ENCODE results near the gene ACTR3C.
"Not testable (repeated sequence)": the region's sequence is repeated elsewhere in the genome, so short reads cannot be mapped to it uniquely, and the experiment has no call there.

The ACTR3C gene

DNA sequence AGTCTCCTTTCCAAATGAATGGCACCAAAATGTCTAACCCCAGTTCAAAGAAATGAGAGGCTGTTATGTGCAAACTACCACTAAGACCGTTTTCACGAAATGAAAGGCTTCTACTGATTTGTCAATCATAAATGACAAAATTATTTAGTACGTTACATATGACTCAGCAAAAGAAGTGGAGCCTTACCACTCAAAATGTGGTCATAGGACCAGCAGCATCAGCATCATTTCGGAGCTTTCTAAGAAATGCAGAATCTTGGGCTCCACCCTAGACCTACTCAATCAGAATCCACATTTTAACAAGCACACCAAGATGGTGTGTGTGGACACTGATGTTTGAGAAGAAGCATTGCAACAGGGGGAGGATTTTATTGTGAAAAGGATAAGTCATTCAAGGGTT is 120.5 kb downstream of the ACTR3C start:
- DNase-seq (ENCODE audit: low read depth in 2 of 2) = not testable (repeated sequence)
